ENCODE measurements around the gene ZNF566. TPM values are rescaled to one million over a fixed set of nuclear protein-coding genes. Genes with fewer than 3 reads are reported as not detected.

ZNF566 gene
- total and polyA plus RNA-seq, 7 experiments from 2014 or later: 9.2 to 29.8 (median 9.8) TPM

Other genes with a start within 250 kb of the ZNF566 start
- gene ZFP14, start 110.4 kb downstream of the ZNF566 start, total RNA-seq: 10 to 100 TPM in 2 of 5 experiments, 1 to 10 TPM in 3; 5.3 to 24.0 (median 9.2) TPM
- 1 to 10 TPM; 4.7 to 6.5 TPM for gene ZFP14, start 110.4 kb downstream of the ZNF566 start, polyA plus RNA-seq
- gene ZFP82, start 70.9 kb downstream of the ZNF566 start, total RNA-seq: 1 to 10 TPM; 2.2 to 8.2 (median 5.7) TPM
- 10 to 100 TPM in 1 of 2 donors, 1 to 10 TPM in 1; 8.2 to 13.9 TPM for gene ZFP82, start 70.9 kb downstream of the ZNF566 start, polyA plus RNA-seq
- gene ZNF260, start 38.7 kb upstream of the ZNF566 start, total RNA-seq: 10 to 100 TPM in 3 of 5 experiments, 1 to 10 TPM in 2; 2.9 to 13.2 (median 11.3) TPM
- 10 to 100 TPM in 1 of 2 donors, 1 to 10 TPM in 1; 6.1 to 15.3 TPM for gene ZNF260, start 38.7 kb upstream of the ZNF566 start, polyA plus RNA-seq
- 10 to 100 TPM; 22.6 to 37.8 (median 33.8) TPM for gene ZNF529, start 83.7 kb upstream of the ZNF566 start, total RNA-seq
- 10 to 100 TPM in 1 of 2 donors, 1 to 10 TPM in 1; 9.9 to 12.3 TPM for gene ZNF529, start 83.7 kb upstream of the ZNF566 start, polyA plus RNA-seq
- 10 to 100 TPM in 3 of 5 experiments, 1 to 10 TPM in 2; 5.4 to 20.2 (median 12.2) TPM for gene ZNF382, start 115.8 kb upstream of the ZNF566 start, total RNA-seq
- 10 to 100 TPM in 1 of 2 donors, 1 to 10 TPM in 1; 7.3 to 10.3 TPM for gene ZNF382, start 115.8 kb upstream of the ZNF566 start, polyA plus RNA-seq
- 10 to 100 TPM in 3 of 5 experiments, 1 to 10 TPM in 2; 6.1 to 17.6 (median 10.9) TPM for gene ZNF461, start 177.3 kb upstream of the ZNF566 start, total RNA-seq
- gene ZNF461, start 177.3 kb upstream of the ZNF566 start, polyA plus RNA-seq: 1 to 10 TPM; 4.0 to 4.6 TPM
- 10 to 100 TPM in 2 of 5 experiments, 1 to 10 TPM in 3; 7.0 to 18.3 (median 9.3) TPM for gene ZNF567, start 198.1 kb upstream of the ZNF566 start, total RNA-seq
- gene ZNF567, start 198.1 kb upstream of the ZNF566 start, polyA plus RNA-seq: 10 to 100 TPM in 1 of 2 donors, 1 to 10 TPM in 1; 9.5 to 10.9 TPM

Measured in naive thymus-derived CD4-positive, alpha-beta T cell (primary cell).